AG04450 (cell line): ENCODE results near the gene PRG2. TPM values are rescaled to one million over a fixed set of nuclear protein-coding genes. Genes with fewer than 3 reads are reported as not detected.

Experiments
- CTCF ChIA-PET: fragments of 300-600, 350-600 bp; formaldehyde crosslinking; extraction: SDS; loops from one replicate; lab custom pipeline; 2022; ENCODE audit warnings: antibody characterized with exemption, inconsistent platforms; lab: Charles Lee
- POLR2A ChIA-PET: fragments of 350-600 bp; formaldehyde crosslinking; extraction: SDS; loops from one replicate; lab custom pipeline; 2021; ENCODE audit warnings: antibody characterized with exemption, inconsistent platforms; lab: Yijun Ruan, JAX
- DNase-seq: peaks from one replicate; pipeline ENCODE4 v3.0.0-alpha.2; 2011; ENCODE audit warnings: low read depth, low spot score
- H3K27ac ChIP-seq: one replicate; pipeline ENCODE4 v1.5.1; 2012; ENCODE audit warnings: low read depth, low read length, control low read depth
- H3K27me3 ChIP-seq: one replicate; pipeline ENCODE4 v1.6.0; 2012; ENCODE audit warnings: low read length; ENCODE audit not compliant: control insufficient read depth, insufficient read depth
- H3K4me3 ChIP-seq: 2 replicates; pipeline ENCODE4 v1.5.1; 2011; ENCODE audit warnings: mild to moderate bottlenecking, low read depth, low read length, control low read depth
- H3K9me3 ChIP-seq: 2 replicates; pipeline ENCODE4 v1.5.1; 2012; ENCODE audit warnings: low read length; ENCODE audit not compliant: control insufficient read depth, insufficient read depth
- polyA plus RNA-seq: library from polyadenylated mRNA; depleted of rRNA; stranded (reverse); fragments of >200 nt; gene quantifications from 2 replicates; pipeline ENCODE4 v1.2.3, GENCODE V29; 2011
- TF ChIP-seq, protein P1 (sequence below): IDR thresholded peaks from 2 replicates; pipeline ENCODE4 v1.5.1; 2011; ENCODE audit warnings: low read depth, low read length, control low read depth, inconsistent platforms

PRG2 gene
- polyA plus RNA-seq, 1 experiment, result not detected

DNA sequence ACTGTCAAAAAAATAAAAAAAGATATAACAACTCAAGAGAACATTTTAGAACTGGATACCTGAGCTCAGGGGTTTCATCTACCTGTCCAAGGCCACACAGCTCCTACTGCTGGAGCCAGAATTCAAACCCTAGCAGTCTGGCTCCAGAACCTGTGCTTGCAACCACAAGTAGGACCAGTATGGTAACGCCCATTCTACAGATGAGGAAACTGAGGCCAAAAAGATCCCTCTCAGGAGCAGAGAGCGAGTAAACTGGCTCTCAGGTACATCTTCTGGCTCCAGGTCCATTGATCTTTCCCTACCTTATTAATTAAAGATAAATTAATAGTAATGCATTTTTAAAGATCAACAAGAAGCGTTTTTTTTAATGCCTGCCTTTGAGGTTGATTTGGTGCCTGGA lies 33.1 kb downstream of the PRG2 start:
- Histone ChIP-seq H3K27me3 (peaks cover 37% of the 10 kb centered on the region), H3K4me3 (no peak overlapping the region), H3K27ac (no peak overlapping the region), H3K9me3 (no peaks in the 10 kb centered on the region)
- POLR2A ChIA-PET, result no interaction called here
- TF ChIP-seq, protein P1, sequence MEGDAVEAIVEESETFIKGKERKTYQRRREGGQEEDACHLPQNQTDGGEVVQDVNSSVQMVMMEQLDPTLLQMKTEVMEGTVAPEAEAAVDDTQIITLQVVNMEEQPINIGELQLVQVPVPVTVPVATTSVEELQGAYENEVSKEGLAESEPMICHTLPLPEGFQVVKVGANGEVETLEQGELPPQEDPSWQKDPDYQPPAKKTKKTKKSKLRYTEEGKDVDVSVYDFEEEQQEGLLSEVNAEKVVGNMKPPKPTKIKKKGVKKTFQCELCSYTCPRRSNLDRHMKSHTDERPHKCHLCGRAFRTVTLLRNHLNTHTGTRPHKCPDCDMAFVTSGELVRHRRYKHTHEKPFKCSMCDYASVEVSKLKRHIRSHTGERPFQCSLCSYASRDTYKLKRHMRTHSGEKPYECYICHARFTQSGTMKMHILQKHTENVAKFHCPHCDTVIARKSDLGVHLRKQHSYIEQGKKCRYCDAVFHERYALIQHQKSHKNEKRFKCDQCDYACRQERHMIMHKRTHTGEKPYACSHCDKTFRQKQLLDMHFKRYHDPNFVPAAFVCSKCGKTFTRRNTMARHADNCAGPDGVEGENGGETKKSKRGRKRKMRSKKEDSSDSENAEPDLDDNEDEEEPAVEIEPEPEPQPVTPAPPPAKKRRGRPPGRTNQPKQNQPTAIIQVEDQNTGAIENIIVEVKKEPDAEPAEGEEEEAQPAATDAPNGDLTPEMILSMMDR, result no peak
- DNase-seq, result no peak
- CTCF ChIA-PET, result interaction anchor here (1.0 to 3.4 kb wide), 3 partner anchors 12 to 103 kb away, joined by 3 to 12 read pairs (median 4); partner anchors contain the start of gene RTN4RL2

DNA sequence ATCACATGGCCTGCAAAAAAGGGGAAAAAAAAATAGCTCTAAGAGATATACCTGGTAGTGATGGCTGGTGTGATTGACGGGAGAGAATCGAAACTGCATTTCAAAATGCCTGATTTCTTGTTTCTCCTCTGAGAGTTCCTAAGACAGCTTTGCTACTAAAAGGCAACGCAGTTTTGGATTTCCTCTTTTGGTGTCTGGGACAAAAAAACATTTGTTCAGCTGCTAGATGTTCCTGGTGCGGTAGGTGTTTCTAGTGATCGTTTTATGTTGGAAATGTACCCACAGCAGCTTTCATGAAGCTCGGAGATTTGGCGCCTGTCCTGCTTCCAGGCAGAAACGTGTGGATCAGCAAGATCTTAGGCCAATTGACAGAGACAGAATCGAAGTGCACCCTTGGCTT lies 34.2 kb downstream of the PRG2 start:
- no peaks in the 10 kb centered on the region for H3K9me3 ChIP-seq
- no peak for DNase-seq
- CTCF ChIA-PET, result interaction anchor here (3.4 kb wide), 1 partner anchor 11 kb away, joined by 12 read pairs; no protein-coding TSS in a partner anchor
- POLR2A ChIA-PET, result no interaction called here
- no peak overlapping the region for H3K27ac ChIP-seq
- TF ChIP-seq, protein P1, result no peak
- no peak overlapping the region for H3K4me3 ChIP-seq
- peaks cover 35% of the 10 kb centered on the region for H3K27me3 ChIP-seq

DNA sequence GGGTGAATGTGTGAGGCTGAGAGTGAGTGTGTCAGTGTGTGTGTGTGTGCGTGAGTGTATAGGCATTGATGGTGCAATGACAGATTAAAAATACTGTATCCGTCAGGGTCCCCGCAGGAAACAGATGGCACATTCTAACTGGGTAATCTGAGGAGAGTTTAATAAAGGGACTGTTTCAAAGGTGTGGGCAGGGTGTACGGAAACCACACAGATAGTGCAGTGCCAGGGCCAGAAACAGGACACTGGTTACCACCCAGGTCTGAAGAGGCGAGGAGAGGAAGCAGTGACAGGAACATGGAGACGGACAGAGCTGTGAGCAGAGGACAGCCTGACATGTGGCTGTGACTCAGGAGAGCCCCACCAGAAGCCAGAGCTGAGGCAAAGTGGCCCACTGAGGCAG lies 35.8 kb downstream of the PRG2 start:
- ChIA-PET CTCF (no interaction called here), POLR2A (no interaction called here)
- Histone ChIP-seq H3K27ac (no peak overlapping the region), H3K4me3 (no peak overlapping the region), H3K27me3 (peaks cover 24% of the 10 kb centered on the region), H3K9me3 (peaks cover 7% of the 10 kb centered on the region)
- no peak for DNase-seq
- TF ChIP-seq, protein P1, result no peak

DNA sequence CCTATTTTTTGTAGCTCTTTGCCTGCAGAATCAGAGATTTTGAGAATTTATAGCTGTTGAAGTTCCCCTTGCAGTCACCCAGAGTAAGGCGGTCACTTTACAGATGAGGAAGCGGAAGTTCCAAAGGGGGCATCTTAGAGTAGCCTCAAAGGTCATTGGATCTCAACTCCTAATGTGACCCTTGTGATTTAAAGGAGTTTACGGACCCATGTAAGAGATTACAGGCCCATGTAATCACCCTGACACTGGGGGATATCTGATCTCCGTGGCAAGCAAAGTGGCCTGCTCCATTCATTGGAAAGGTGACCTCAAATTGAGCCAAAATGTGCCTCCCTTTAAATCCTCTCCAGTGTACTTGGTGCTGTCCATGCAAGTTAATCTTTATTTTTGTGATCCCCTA lies 36.6 kb downstream of the PRG2 start:
- no peak overlapping the region for H3K27ac ChIP-seq
- no peak for DNase-seq
- POLR2A ChIA-PET, result no interaction called here
- TF ChIP-seq, protein P1, result no peak
- CTCF ChIA-PET, result interaction anchor here (0.6 kb wide), 2 partner anchors 39 to 74 kb away, joined by 4 to 5 read pairs; no protein-coding TSS in a partner anchor
- peaks cover 7% of the 10 kb centered on the region for H3K9me3 ChIP-seq
- H3K4me3 ChIP-seq, result no peak overlapping the region
- H3K27me3 ChIP-seq, result peaks cover 21% of the 10 kb centered on the region

DNA sequence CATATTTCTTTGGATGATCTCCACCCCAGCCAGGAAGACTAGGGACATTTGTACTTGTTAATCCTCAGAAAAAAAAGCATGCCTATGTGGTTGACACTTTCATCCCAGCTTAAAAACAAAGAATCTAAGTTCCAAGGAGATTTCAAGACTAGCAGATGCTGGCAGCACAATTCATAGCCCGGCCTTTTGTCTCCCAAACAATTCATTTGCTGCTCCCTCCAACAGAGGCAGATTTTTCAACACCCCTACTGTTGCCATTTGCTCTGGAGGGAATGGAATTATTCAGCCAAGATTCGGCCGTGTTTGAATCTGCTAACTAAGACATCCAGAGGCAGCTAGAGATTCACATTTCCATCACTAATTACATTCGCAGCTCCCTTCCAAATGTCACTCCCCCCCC lies 37.0 kb downstream of the PRG2 start:
- ChIA-PET CTCF (interaction anchor here (0.6 to 0.8 kb wide), 4 partner anchors 15 to 97 kb away, joined by 3 to 5 read pairs (median 4); partner anchors contain the start of gene P2RX3), POLR2A (no interaction called here)
- Histone ChIP-seq H3K27me3 (peaks cover 19% of the 10 kb centered on the region), H3K9me3 (peaks cover 7% of the 10 kb centered on the region), H3K27ac (no peak overlapping the region), H3K4me3 (no peak overlapping the region)
- DNase-seq, result no peak
- TF ChIP-seq, protein P1, result no peak
